ENCODE results near the gene FIS1.
A peak's percentile ranks its signal among the peaks of the same experiment; 100 is the strongest.
"Not testable (repeated sequence)": the region's sequence is repeated elsewhere in the genome, so short reads cannot be mapped to it uniquely, and the experiment has no call there.

FIS1 gene

DNA sequence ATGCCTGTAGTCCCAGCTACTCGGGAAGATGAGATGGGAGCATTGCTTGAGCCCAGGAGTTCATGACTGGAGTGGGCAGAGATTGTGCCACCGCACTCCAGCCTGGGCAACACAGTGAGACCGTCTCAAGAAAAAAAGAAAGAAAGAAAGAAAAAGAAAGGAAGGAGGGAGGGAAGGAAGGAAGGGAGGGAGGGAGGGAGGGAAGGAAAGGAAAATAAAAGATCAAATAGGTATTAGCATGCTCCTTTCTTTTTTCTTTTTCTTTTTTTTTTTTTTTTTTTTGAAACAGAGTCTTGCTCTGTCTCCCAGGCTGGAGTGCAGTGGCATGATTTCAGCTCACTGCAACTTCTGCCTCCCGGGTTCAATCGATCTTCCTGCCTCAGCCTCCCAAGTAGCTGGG lies 8.3 kb upstream of the FIS1 start:
- not testable (repeated sequence) for FAIRE-seq

DNA sequence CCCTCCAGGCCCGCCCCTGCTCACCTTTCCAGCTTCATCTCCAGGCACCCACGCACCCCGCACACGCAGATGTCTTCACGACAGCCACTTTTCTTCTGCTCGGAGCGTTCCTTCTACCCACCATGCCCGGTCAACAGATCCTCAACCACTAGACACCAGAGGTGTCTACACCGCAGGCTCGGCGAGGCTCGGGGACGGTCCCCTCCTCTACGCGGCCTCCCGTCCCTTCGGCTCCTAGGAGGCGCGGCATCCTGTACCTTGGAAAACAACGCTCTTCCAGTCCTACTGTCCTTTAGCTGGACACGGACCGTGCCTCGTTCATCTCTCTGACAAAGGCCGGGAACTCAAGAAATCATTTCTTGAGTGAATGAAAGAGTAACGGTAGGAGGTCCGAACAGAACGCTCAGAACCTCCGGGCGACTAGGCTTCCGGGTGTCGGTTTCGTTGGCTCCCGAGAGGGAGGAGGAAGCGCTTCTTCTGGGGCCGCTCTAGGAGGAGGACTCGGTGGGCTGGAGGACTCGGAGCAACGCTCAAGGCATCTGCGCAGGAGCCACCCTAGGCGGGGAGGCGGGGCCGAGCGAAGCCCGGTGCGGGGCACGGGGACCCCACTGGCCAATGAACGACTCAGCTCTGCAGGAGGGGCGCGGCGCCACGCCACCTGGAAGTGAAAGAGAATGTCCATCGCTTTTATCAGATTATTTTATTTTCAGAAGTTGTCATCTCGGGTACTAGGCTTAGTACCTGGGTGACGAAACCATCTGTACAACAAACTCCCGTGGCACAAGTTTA lies 7.2 kb upstream of the FIS1 start:
- FAIRE-seq: peak; percentile 98

DNA sequence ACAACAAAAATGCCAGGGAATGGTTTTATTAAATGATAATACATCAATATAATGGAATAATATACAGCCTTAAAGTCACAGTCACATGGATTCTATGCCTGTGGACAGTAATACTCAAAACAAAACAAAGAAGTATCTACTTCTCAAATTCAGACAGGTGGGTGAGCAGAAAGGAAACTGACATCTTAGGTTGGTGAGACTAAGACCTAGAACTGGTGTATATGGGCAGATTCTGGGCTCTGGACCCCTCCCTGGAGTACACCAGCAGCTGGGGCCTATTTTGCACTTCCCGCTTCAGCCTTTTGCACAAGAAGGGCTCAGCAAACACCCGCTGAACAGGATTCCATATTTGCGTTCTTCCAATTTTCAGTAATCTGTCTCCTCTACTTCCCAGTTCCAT lies 5.4 kb upstream of the FIS1 start:
- FAIRE-seq: no peak

DNA sequence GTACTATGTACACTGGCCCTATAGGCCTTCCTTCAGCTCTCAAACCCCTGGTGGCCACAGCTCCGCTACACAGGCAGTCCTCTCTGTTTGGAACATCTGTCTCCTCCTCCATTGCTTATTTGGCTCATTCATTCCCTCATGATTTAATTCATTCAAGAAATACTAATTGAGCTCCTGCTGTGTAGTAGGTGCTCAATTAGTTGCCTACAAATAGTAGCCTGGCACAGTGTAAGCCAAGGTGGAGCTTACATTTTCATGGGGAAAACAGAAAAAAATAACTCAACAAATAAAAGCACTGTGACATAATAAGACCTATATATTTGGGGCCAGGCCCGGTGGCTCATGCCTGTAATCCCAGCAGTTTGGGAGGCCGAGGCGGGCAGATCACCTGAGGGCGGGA lies 3.4 kb upstream of the FIS1 start:
- FAIRE-seq: no peak

GRCh38 chr7:101245147-101245668 lies 327 bp upstream of the FIS1 start:
- no peak for FAIRE-seq

- FAIRE-seq: no peak
Measured at GRCh38 chr7:101243646-101244374, 1.1 kb downstream of the FIS1 start.

GRCh38 chr7:101241443-101242349 lies 3.2 kb downstream of the FIS1 start:
- FAIRE-seq: no peak

- FAIRE-seq: no peak
Measured at GRCh38 chr7:101241015-101241363, 3.9 kb downstream of the FIS1 start.

DNA sequence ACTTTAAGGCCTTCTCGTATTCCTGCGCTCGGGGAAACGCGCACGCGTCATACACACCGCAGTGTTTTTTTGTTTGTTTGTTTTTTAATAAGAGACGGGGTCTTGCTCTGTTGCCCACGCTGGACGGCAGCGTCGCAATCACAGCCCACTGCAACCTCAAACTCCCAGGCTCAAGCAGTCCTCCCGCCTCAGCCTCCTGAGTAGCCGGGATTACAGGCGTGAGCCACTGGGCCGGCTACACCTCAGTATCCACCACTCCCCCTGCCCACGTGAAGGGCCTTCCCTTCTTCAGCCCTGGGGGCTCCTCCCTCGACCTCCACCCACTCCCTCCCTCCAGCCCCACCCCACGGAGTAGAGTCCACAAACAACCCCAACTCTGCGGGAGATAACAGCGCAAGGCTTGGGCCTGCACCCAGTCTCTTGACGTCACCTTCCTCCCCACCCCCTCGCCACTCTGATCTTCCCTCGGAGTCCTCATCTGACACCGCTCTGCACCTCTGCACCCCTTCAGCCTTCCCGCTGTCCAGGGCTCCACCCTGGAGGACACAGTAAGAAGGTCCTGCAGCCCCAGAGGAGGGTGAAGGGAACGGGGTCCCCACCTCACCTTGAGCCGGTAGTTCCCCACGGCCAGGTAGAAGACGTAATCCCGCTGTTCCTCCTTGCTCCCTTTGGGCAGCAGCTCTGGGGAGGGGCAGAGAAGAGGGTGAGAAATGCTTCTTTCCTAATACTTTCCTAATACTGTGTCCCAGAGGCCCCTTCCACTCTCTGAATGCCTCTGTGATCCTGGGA lies 4.5 kb downstream of the FIS1 start:
- no peak for FAIRE-seq

DNA sequence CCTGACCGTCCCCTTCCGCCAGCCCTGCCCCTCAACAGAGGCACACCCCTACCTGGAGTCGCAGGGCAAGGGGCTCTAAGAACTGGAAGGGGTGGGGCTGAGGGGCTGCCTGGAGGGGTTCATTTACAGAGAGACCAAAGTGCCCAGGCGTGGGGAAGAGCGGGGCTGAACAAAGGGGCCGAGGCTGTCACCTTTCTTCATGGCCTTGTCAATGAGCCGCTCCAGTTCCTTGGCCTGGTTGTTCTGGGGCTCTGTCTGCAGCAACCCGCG lies 5.0 kb downstream of the FIS1 start:
- FAIRE-seq: no peak

DNA sequence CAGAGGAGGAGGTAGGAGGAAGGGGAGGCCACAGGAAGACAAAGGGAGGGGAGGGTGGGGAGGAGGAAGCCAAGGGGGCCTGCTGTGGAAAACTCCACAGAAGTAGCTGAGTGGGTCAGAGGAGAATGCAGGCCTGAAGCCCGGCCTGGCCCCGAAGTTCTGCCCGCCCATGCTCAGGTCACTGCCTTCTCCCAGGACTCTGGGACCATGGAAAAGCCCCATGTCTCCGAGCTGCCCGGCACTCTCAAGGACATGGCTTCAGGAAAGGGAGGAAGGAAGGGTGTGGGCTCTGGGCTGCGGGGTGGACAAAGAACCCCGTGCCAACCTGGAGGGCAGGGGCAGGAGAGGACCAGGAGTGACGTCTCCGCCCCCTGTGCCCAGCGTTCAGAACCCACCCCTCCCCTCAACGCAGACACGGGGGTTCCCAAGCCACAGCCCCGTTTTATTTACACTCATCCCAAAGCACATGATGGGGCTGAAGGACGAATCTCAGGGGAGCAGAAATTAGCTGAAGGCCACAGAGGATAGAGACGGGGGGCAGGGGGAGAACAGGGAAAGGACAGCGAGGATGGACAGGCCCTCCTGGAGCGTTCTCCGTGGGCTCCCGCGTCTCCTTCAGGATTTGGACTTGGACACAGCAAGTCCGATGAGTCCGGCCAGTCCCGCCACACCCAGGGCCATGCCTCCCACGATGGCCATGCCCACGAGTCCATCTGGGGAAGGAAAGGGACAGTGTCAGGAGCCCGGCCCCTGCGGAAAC lies 5.5 kb downstream of the FIS1 start:
- no peak for FAIRE-seq

GRCh38 chr7:101238226-101239182 lies 6.4 kb downstream of the FIS1 start:
- no peak for FAIRE-seq

DNA sequence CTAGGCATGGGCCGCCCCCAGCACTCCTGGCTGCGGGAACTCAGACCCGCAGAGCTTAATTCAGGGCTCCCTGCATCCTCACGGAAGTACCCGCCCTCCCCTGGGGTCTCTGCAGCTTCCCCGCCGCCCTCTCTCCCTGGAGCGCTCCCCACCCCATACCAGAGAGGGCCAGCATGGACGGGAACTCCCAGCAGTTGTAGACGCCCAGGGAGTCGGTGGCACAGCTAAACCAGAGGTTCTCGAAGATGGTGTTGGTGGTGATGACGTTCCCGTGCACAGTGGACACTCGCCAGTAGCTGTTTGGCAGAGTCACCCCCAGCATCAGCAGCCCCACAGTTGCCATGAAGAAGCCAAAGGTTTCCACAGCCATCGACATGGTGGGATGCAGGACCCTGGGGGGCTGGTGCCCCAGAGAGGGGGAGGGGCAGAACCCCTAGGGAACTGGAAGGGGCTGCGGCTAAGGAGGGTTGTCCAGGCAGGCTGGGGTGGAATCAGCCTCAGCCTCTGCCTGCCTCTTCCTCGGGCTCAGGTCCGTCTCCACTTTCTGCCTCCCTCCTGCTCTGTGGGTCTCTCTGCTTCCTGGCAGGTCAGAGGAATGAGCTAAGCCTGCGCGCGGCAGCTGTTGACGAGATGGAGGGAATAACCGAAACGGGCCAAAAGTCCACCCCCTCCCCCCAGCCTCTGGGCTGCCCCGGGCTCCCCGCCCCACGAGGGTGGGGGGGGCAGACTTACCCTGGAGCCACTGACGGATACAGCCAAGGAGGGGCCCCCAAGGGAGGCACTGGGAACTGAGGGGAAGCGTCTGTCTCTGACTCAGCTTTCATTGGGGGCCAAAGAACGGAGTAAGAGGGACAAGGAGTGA lies 7.4 kb downstream of the FIS1 start, which contains the start of gene CLDN15:
CLDN15 (minus strand) TSS at position 597 of the 862 bp plus-strand sequence; CDS start at position 376, 221 bp downstream.
- no peak for FAIRE-seq

DNA sequence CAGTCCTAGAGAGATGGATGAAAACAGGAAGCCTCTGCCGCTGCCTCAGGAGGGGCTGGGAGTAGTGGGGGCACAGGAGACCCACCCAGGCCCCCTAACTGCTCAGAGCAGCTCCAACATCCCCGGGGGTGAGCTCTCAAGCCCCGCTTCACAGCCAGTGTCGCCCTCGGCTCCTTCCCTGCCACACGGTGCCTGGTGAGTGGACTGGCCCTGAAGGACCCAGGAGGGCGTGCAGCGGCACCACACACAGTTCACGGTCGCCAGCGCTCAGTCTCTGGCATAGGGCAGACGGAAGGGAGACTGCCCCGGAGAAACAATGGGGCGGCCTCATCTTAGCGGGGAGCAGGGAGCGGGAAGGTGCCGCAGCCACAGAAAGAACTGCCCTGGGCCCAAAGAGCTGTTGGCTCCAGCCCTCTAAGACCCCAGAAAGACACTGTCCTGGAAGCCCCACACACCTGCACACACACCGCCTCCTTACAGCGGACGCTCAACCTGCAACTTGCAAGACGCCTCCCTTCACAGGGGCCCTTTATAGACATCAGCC lies 8.5 kb downstream of the FIS1 start:
- no peak for FAIRE-seq

DNA sequence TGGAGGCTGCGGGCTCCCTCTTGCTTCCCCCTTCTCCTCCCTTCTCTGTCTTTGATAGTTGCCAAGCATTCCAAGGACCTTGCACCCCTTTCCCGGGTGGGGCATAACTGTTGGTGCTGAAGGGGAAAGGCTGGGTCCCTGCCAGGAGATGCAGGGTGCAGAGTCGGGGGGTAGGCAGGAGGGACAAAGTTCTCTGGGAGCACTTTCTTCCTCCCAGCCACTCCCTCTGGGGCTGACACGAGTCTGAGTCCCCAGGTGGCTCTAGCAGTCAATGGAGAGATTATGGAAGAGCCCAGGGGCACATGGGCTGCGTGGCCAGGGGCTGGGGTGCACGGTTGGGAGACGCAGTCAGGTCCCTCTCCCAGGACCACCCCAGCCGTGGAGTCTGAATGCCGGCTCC lies 9.4 kb downstream of the FIS1 start:
- no peak for FAIRE-seq

DNA sequence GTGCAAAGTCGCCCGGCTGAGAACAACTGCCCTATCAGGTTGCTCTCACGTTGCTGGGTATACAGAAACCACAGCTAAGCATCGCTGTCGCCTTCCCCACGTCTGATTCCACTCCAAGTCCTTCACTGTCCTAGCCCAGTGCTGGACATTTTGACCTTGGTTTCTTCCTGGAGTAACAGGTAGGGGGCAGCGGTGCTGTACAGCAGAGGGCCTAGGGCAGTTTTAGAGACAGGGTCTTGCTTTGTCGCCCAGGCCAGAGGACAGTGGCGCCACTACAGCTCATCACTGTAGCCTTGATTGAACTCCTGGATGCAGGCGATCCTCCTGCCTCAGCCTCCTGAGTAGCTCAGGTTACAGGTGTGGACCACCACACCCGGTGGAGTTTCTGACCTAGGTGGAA lies 9.8 kb downstream of the FIS1 start:
- FAIRE-seq: no peak

DNA sequence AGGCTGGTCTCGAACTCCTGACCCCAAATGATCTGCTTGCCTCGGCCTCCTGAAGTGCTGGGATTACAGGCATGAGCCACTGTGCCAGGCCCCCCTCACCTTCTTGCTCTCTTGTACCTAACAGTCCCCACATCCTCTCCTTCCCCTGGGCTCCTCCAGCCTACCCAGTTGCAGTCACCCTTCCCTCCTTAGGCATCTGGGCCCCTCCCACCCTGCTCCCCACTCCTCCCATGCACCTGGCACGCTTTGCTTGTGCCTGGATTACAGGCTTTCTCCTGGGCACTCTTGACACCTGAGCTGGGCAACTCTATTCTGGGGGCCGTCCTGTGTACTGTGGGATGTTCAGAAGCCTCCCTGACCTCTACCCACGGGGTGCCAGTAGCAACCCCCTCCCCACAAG lies 10.2 kb downstream of the FIS1 start:
- FAIRE-seq: no peak

GRCh38 chr7:101233907-101234547 lies 10.9 kb downstream of the FIS1 start:
- FAIRE-seq: no peak

Measured in G401.6 (cell line).